Endodermal cell (in vitro differentiated cells): ENCODE results near the gene MLXIP. TPM values are rescaled to one million over a fixed set of nuclear protein-coding genes. Genes with fewer than 3 reads are reported as not detected.
A peak's percentile ranks its signal among the peaks of the same experiment; 100 is the strongest.

ENCODE experiments used
- DNase-seq: peaks from one replicate; pipeline ENCODE4 v3.0.0-alpha.2; 2017
- H3K27ac ChIP-seq: 2 replicates; pipeline ENCODE4 v1.5.1; 2013; ENCODE audit warnings: mild to moderate bottlenecking, low read depth, low read length, moderate library complexity
- H3K27me3 ChIP-seq: 2 replicates; pipeline ENCODE4 v1.6.1; 2013; ENCODE audit warnings: mild to moderate bottlenecking, low read length, moderate library complexity; ENCODE audit not compliant: insufficient read depth, control insufficient read depth, poor library complexity, severe bottlenecking
- H3K36me3 ChIP-seq: 2 replicates; pipeline ENCODE4 v1.7.0; 2013; ENCODE audit warnings: mild to moderate bottlenecking, low read length, moderate library complexity; ENCODE audit not compliant: control insufficient read depth, insufficient read depth
- H3K4me1 ChIP-seq: one replicate; pipeline ENCODE4 v1.7.0; 2013; ENCODE audit warnings: low read length; ENCODE audit not compliant: control insufficient read depth, insufficient read depth
- H3K4me3 ChIP-seq: 2 replicates; pipeline ENCODE4 v1.5.1; 2013; ENCODE audit warnings: mild to moderate bottlenecking, low read length, moderate library complexity
- H3K9ac ChIP-seq: 2 replicates; pipeline ENCODE4 v1.6.1; 2013; ENCODE audit warnings: mild to moderate bottlenecking, low read length, moderate library complexity; ENCODE audit not compliant: poor library complexity, severe bottlenecking; ENCODE audit errors: extremely low read depth
- H3K9me3 ChIP-seq: 2 replicates; pipeline ENCODE4 v1.6.1; 2013; ENCODE audit warnings: mild to moderate bottlenecking, low read length, moderate library complexity; ENCODE audit not compliant: control insufficient read depth
- H3K27ac Mint-ChIP-seq: 2 replicates; pipeline ENCODE4 v1.8.0; 2020; ENCODE audit warnings: mixed read lengths
- H3K27me3 Mint-ChIP-seq: 2 replicates; pipeline ENCODE4 v1.8.0; 2021; ENCODE audit warnings: mild to moderate bottlenecking, mixed read lengths; ENCODE audit not compliant: insufficient read depth
- H3K36me3 Mint-ChIP-seq: 2 replicates; pipeline ENCODE4 v1.8.0; 2020; ENCODE audit warnings: low read depth, mixed read lengths
- H3K4me1 Mint-ChIP-seq: 2 replicates; pipeline ENCODE4 v1.8.0; 2020; ENCODE audit warnings: mixed read lengths
- H3K4me3 Mint-ChIP-seq: 2 replicates; pipeline ENCODE4 v1.8.0; 2020; ENCODE audit warnings: mild to moderate bottlenecking, moderate library complexity, mixed read lengths
- H3K9me3 Mint-ChIP-seq: 2 replicates; pipeline ENCODE4 v1.8.0; 2020; ENCODE audit warnings: mild to moderate bottlenecking, mixed read lengths
- WGBS, 2 experiments: methylation state at CpG; one replicate each; pipeline versions ENCODE4 v1.1.5 to v1.1.7; 2013; ENCODE audit warnings: missing lambda C conversion rate in 2 of 2, mixed read lengths in 1 of 2; ENCODE audit not compliant: insufficient coverage in 1 of 2, insufficient read length in 1 of 2; 5-methylcytosine and 5-hydroxymethylcytosine counted together
- total RNA-seq, 2 donors: library from RNA; stranded (reverse); fragmentation: NEBNext Ultra II Directional in 1 of 2; extraction: Animal tissue kit (Norgen Biotek cat#: 25700) in 1 of 2; gene quantifications; 2 replicates in 1 of 2; 3 replicates in 1 of 2; pipeline ENCODE4 v1.2.1, GENCODE V29; 2021
- TF ChIP-seq, protein P1 (sequence below): fragments of 200-600 bp; sonication (generic); conservative IDR thresholded peaks from 2 replicates; pipeline ENCODE4 v1.5.0; 2021; ENCODE audit warnings: antibody characterized with exemption, mild to moderate bottlenecking

Gene MLXIP
- total RNA-seq, 2 donors from 2014 or later: 27.4 to 32.2 TPM

DNA sequence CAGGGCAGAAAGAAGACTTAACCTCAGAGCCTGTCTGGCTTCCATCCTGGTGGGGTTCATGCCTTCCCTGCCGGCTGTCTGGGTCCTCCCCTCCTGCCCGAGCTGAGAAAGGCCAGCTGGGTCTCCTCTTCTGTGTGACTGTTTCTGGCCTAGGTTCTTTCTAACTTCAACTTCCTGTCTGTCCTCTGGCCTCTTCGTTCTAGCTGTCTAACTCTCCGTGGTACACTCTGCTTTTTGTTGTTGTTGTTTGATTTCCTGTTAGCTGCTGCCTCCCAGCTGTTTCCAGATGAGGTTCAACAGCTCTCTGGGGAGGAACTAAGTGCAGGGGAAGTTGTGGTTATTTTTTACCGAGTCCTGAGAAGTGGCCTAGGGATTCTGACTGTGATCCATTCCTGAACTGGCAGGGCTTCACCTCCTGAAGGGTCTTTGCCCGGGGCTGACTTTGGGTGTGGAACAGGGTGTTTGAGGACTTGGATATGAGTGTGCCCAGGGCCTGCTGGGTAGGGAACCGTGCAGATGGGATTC is 3.2 kb downstream of the MLXIP start:
- peaks cover 39% of the 10 kb centered on the region for H3K27me3 Mint-ChIP-seq
- no peak overlapping the region for H3K9ac ChIP-seq
- peaks cover 15% of the 10 kb centered on the region for H3K4me1 ChIP-seq
- peaks cover 10% of the 10 kb centered on the region for H3K36me3 Mint-ChIP-seq
- TF ChIP-seq, protein P1, sequence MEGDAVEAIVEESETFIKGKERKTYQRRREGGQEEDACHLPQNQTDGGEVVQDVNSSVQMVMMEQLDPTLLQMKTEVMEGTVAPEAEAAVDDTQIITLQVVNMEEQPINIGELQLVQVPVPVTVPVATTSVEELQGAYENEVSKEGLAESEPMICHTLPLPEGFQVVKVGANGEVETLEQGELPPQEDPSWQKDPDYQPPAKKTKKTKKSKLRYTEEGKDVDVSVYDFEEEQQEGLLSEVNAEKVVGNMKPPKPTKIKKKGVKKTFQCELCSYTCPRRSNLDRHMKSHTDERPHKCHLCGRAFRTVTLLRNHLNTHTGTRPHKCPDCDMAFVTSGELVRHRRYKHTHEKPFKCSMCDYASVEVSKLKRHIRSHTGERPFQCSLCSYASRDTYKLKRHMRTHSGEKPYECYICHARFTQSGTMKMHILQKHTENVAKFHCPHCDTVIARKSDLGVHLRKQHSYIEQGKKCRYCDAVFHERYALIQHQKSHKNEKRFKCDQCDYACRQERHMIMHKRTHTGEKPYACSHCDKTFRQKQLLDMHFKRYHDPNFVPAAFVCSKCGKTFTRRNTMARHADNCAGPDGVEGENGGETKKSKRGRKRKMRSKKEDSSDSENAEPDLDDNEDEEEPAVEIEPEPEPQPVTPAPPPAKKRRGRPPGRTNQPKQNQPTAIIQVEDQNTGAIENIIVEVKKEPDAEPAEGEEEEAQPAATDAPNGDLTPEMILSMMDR: no peak
- peaks cover 52% of the 10 kb centered on the region for H3K4me1 Mint-ChIP-seq
- H3K27me3 ChIP-seq: no peaks in the 10 kb centered on the region
- H3K9me3 ChIP-seq: no peaks in the 10 kb centered on the region
- H3K4me3 ChIP-seq: peak overlapping the region; percentile 19
- no peaks in the 10 kb centered on the region for H3K9me3 Mint-ChIP-seq
- no peak overlapping the region for H3K4me3 Mint-ChIP-seq
- no peak overlapping the region for H3K27ac Mint-ChIP-seq
- DNase-seq: no peak
- H3K36me3 ChIP-seq: peaks cover 6% of the 10 kb centered on the region
- 64 to 75% methylated on average over 3 to 7 of the region's 7 CpGs for WGBS, 2 experiments
- H3K27ac ChIP-seq: no peak overlapping the region

DNA sequence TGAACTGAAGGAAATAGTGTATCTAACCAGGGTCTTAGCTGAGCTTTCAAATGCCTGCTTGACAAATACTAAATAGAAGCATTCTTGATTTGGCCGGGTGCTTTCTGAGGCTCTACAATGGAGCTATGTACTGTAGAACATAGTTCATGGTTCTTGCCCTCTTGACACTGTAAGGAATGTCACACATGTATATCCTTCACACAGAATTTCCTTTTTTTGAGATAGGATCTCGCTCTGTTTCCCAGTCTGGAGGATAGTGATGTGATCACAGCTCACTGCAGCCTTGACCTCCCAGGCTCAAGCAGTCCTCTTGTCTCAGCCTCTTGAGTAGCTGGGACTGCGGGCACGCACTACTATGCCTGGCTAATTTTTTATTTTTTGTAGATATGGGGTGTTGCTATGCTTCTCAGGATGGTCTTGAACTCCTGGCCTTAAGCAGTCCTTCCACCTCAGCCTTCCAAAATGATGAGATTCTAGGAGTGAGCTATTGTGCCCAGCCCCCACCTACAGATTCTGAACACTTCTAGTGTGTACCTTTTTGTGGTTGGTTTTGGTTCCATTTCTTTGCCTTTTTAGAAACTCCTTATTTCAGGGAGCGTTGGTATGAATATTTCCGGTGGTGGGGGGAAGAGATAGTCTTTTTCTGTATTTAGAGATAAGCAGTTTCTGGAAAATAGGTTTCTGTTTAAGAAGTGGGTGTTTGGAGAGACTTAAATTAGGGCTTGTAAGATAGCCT is 4.2 kb downstream of the MLXIP start:
- Mint-ChIP-seq H3K4me3 (no peak overlapping the region), H3K27ac (no peak overlapping the region), H3K36me3 (peaks cover 10% of the 10 kb centered on the region), H3K9me3 (no peaks in the 10 kb centered on the region), H3K4me1 (peaks cover 62% of the 10 kb centered on the region), H3K27me3 (peaks cover 43% of the 10 kb centered on the region)
- DNase-seq: no peak
- no peaks in the 10 kb centered on the region for H3K9me3 ChIP-seq
- H3K4me3 ChIP-seq: no peak overlapping the region
- H3K27me3 ChIP-seq: no peaks in the 10 kb centered on the region
- TF ChIP-seq, protein P1: no peak
- H3K27ac ChIP-seq: no peak overlapping the region
- peaks cover 17% of the 10 kb centered on the region for H3K4me1 ChIP-seq
- peaks cover 6% of the 10 kb centered on the region for H3K36me3 ChIP-seq
- no peak overlapping the region for H3K9ac ChIP-seq
- 97 to 99% methylated on average over 4 to 6 of the region's 6 CpGs for WGBS, 2 experiments

DNA sequence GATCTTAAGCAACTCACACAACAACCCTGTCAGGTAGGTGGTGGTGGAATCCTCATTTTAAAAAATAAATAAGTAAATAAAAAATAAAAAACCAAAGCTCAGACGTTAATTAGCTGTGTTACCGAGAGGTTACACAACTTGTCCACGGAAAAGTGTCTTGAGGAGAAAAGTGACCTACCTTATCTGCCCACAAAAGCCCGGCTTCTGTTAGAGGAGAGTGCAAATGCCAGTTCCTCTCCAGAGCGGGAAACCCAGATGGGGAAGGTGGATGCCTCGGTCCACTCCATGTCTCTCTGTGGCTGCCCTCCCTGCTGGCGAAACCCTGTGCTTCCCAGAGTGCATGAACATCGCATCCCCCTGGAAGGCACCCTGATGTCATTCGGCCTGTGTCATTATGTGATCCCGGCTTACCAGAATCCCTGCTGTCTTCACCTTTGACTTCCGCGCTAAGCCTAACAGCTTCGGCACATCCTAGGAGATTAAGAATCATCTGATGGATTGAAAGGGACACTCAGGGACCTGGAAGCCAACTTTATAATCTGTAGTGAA is 6.4 kb downstream of the MLXIP start:
- no peak overlapping the region for H3K9ac ChIP-seq
- no peaks in the 10 kb centered on the region for H3K27me3 ChIP-seq
- peaks cover 65% of the 10 kb centered on the region for H3K4me1 Mint-ChIP-seq
- H3K9me3 Mint-ChIP-seq: no peaks in the 10 kb centered on the region
- no peak overlapping the region for H3K4me3 Mint-ChIP-seq
- WGBS, 2 experiments: 88% methylated on average over 10 to 13 of the region's 13 CpGs
- H3K36me3 Mint-ChIP-seq: peaks cover 10% of the 10 kb centered on the region
- H3K27ac ChIP-seq: no peak overlapping the region
- H3K27ac Mint-ChIP-seq: no peak overlapping the region
- TF ChIP-seq, protein P1: no peak
- peaks cover 32% of the 10 kb centered on the region for H3K27me3 Mint-ChIP-seq
- no peak overlapping the region for H3K4me3 ChIP-seq
- DNase-seq: no peak
- peaks cover 17% of the 10 kb centered on the region for H3K4me1 ChIP-seq
- peaks cover 13% of the 10 kb centered on the region for H3K36me3 ChIP-seq
- no peaks in the 10 kb centered on the region for H3K9me3 ChIP-seq
